ENCODE results near the gene TMEM94. TPM values are rescaled to one million over a fixed set of nuclear protein-coding genes. Genes with fewer than 3 reads are reported as not detected.

TMEM94 gene
- total RNA-seq, 1 donor from 2014 or later, result 17.2 TPM

GRCh38 chr17:75524970-75525805 lies 68.8 kb downstream of the TMEM94 start, which contains the start of gene LLGL2:
Gene LLGL2, plus strand, starts transcription at chr17:75525697. Its CDS starts 17,730 bp downstream, at chr17:75543427.
- DNase-seq (ENCODE audit: low read depth in 2 of 2), result peak; percentile 34 to 72

- DNase-seq (ENCODE audit: low read depth in 2 of 2), result no peak
Measured at GRCh38 chr17:75525806-75526554, 69.5 kb downstream of the TMEM94 start.

DNA sequence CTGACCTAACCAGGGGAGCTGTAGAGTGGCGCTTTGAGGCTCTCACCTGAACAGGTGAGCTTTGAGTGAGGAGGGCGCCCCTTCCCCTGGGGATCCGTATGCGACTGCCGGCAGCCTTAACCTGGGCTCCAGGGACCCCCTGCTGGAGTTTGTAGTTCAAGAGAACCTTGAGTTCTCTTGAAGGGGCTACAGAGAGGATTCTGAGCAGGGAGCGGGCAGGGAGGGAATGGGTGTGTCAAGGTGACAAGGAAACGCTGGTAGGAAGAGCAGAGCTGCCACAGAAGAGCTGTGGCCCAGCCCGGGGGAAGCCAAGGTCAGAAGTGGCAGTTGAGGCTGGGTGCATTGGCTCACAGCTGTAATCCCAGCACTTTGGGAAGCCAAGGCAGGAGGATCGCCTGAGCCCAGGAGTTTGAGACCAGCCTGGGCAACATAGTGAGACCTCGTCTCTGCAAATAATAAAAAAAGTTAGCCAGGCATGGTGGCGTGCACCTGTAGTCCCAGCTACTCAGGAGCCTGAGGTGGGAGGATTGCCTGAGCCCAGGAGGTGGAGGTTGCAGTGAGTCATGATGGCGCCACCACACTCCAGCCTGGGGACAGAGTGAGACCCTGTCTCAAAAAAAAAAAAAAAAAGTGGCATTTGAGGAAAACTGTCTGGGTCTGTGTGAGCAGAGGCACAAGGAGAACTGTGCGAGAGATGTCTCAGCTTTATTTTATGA lies 70.3 kb downstream of the TMEM94 start:
- no peak for DNase-seq (ENCODE audit: low read depth in 2 of 2)

DNA sequence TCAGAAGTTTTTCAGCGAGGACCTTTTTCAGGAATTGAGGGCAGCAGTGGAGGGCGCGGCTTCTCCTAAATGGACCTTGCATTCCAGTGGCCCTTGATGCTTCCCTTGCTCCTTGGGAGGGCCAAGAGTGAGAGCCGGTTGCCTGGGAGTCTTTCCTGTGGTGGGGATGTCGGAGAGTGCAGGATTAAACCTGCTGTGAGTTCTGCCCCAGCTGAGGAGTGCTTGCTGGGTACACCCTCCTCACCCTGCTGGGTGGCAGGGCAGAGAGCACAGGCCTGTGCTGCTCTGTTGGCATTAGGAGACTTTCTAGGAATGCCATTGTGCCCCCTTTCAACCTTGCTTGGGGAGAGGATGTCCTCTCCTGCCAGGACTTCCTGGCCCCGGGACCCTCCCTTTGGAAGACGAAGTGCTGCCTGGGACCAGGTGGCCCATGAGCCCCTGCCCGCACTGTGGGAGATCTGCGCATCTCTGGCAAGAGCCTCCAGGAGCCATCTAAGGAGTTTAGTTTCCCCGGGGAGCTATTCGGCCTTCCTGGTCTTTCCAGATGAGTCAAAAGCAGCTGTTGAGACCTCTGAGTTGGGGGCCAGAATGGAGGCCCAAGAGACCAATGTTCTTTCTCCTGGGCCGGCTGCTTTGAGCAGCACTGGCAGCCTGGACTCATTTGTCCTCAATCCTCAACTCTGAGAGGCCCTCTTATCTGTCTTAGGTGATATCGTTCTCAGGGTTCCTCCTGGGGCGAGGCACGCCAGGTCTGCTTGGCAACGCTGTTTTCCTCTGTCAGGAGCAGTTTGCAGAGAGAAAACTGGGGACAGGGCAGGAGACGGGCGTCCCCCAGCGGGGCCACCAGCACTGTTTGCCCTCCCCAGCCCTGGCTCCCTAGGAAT lies 74.6 kb downstream of the TMEM94 start:
- DNase-seq (ENCODE audit: low read depth in 2 of 2), result no peak

DNA sequence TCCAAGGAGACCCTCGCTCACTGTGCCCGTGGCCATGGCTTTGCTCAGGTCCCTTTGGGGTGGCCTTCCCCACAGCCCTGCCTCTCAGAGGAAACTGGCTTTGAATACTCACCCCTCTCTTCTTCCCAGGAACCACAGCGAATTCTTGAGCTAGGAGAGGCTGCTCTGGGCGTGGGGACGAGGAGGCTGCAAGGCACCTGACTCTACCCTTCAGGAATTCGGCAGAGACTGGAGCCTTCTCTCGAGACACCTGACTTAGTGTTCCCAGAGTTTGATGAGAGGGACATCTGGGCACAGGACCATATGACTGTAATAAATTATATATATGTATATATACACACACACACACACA lies 75.3 kb downstream of the TMEM94 start:
- no peak for DNase-seq (ENCODE audit: low read depth in 2 of 2)

GRCh38 chr17:75535119-75535537 lies 78.7 kb downstream of the TMEM94 start:
- DNase-seq (ENCODE audit: low read depth in 2 of 2), result no peak

DNA sequence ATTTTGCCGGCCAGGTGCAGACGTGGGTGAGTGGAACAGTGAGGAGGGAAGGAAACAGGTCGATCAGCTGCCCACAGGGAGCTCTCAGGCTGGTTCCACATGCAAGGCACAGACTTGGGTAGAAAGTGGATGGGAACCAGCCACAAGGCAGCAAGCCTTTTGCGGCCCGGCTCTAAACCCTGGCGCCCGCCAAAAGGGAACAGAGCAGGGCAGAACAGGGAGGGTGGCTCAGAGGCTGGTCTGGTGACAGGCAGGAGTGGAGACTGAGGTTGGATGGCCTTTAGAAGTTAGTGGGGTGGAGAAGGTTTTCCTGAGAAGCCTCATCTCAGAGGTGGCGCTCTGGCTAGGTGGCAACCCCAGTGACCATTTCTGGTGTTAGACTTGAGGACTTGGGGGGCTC lies 79.4 kb downstream of the TMEM94 start:
- no peak for DNase-seq (ENCODE audit: low read depth in 2 of 2)

DNA sequence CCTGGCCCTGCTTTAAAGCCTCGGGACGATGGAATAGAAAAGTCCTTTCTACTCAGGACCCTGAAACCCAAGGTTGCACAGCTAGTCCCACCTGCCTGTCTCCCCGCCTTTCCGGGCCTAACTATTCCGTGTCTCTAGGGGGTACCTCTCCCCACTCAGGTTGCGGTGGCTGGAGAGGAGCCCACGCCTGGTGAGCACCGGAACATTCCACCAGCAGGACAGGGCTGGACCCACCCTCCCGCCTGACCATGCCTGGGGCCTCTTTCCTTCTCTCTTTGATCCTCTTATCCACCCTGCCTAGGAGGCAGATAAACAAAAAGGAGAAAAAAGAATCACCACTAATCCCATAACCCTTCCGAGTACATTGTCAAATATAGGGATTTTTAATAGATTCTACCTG lies 79.9 kb downstream of the TMEM94 start:
- no peak for DNase-seq (ENCODE audit: low read depth in 2 of 2)

GRCh38 chr17:75539967-75540729 lies 83.7 kb downstream of the TMEM94 start:
- DNase-seq (ENCODE audit: low read depth in 2 of 2), result no peak

DNA sequence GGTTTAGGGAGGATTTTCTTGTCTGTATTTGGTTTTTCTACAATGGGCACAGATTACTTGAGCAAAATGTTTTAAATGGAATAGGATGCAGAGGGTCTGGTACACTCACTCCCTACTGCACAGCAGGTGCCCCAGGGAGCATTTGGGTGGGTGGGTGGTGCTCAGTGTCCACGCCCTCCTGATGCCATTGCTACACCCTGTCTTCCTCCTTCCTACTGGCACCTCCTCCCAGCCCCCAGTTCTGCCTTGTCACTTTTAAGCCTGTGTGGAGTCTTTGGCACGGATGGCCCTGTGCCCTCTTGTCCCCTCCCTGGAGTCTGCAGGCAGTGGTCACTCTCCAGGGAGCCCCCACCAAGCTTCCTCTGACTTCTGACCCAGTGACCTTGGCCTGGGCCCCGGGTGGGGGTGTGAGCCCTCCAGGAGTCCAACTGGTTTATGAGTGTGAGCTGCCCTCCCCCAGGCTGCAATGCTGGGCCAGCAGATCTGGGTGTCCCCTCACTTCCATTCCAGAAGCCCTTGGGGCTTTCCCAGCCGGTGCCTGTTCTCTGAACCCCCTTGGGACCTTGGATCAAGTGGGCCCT lies 84.6 kb downstream of the TMEM94 start:
- no peak for DNase-seq (ENCODE audit: low read depth in 2 of 2)

- DNase-seq (ENCODE audit: low read depth in 2 of 2), result no peak
Measured at GRCh38 chr17:75542229-75542628, 85.8 kb downstream of the TMEM94 start.

GRCh38 chr17:75542728-75543336 lies 86.4 kb downstream of the TMEM94 start:
- DNase-seq (ENCODE audit: low read depth in 2 of 2), result no peak

DNA sequence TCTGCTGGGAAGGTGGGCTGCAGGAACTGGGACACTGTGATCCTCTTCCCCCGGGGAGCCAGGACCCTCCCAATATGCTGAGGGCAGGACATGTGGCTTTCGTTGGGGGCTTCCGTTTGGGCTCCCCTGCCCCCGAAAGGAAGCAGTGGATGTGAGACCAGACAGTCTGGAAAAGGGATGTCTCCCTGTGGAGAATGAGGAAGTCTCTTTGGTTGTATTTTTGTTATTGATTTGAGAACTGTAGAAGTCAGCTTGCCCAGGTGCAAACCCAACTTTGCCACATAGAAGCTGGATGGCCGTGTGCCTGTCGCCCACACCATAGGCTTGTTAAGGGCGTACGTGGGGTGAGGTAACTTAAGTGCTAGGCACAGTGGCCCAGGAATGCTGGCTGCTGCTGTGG lies 87.8 kb downstream of the TMEM94 start:
- DNase-seq (ENCODE audit: low read depth in 2 of 2), result no peak

DNA sequence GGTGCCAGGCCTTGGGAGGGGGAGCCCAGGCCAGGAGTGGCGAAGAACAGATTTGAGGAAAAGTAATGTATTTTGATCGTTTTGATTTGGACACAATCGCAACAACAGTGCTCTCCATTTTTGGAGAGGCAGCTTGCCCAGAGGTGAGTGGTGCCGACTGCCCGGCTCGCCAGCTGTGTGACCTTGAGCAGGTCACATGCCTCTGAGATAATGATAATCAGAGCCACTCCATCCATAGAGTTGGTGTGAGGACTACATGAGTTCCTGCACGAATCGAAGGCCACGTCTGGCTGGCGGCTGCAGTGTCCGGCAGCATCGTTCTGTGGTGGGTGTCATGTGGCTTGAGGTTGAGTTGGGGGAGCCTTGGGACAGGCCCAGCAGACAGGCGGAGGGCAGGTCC lies 89.7 kb downstream of the TMEM94 start:
- DNase-seq (ENCODE audit: low read depth in 2 of 2), result no peak

DNA sequence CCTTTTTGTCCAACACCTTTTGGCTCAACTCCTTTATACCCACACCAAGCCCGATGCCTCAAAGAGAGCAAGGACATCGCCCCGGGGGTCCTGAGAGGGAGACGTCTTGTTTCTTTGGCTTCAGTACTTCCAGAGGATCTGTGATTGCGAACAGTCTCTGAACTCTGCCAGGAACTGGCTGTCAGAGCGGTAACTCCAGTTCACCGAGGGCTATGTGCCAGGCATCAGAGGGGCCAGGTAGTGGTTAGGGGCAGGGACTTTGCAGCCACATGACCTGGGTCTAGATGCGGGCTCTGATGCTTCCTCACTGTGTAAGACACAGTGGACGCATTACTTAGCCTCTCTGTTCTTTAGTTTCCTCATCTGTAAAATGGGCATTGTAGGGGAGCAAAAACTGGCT lies 90.7 kb downstream of the TMEM94 start:
- DNase-seq (ENCODE audit: low read depth in 2 of 2), result no peak

DNA sequence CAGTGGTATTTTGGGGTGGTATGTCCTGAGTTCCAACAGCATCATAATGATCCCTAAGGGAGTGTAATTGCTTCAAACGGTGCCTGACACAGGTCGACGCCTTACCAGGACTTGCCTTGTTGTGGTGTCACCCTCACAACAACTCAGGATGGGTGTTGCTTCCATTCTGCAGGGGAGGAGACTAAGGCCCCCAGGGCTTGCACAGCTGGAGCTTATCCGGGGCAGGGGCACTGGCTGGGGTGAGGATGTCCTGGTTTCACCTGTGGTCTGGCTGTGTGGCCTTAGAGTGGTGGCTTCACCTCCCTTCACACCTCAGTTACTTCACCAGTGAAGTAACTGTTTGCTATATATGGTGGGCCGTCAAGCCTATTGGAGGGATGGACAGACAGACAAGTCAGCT lies 92.4 kb downstream of the TMEM94 start:
- no peak for DNase-seq (ENCODE audit: low read depth in 2 of 2)
